ENCODE results near the gene ZDHHC4.
A peak's percentile ranks its signal among the peaks of the same experiment; 100 is the strongest.

DNA sequence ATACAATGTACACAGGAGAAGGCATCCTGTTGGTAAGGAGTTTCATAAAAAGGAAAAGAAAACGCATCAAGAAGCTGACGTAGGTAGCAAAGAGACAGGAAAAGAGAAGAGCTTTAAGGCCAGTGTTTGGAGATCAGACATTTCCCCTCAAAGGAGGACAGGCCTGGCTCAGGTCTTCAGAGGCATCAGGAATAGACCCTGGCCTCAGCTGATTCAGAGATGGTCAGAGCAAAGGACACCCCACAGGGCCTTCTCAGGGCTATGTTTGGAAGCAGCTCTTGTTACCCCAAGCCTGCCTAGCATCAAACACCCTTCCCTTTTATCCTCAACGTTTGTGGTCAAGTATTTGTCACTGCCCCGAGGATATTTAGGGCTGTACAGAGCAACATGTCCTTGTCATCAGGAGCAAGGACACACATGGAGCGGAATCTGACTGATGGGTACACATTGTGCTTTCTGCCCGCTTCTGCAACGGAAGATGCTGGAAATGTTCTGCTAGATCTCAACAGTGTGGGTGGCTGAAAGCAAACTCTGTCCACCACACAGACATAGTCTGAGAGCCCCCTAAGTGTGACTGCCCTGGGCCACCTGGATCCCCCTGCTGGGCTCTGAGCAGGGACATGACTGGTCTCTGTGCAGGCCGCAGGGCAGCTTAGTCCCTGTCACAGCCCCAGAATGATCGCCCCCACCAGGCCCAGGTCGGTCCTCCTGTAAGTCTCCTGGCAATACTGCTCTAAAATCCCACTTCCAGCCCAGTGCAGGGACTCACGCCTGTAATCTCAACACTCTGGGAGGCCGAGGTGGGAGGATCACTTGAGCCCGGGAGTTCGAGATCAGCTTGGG lies 1.0 kb upstream of the ZDHHC4 start:
- TF ChIP-seq, protein P1, sequence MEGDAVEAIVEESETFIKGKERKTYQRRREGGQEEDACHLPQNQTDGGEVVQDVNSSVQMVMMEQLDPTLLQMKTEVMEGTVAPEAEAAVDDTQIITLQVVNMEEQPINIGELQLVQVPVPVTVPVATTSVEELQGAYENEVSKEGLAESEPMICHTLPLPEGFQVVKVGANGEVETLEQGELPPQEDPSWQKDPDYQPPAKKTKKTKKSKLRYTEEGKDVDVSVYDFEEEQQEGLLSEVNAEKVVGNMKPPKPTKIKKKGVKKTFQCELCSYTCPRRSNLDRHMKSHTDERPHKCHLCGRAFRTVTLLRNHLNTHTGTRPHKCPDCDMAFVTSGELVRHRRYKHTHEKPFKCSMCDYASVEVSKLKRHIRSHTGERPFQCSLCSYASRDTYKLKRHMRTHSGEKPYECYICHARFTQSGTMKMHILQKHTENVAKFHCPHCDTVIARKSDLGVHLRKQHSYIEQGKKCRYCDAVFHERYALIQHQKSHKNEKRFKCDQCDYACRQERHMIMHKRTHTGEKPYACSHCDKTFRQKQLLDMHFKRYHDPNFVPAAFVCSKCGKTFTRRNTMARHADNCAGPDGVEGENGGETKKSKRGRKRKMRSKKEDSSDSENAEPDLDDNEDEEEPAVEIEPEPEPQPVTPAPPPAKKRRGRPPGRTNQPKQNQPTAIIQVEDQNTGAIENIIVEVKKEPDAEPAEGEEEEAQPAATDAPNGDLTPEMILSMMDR (IDR thresholded peaks at IDR 0.05; ENCODE audit: low read depth, low read length, poor library complexity, severe bottlenecking) = peak; percentile 46
- no peak for TF ChIP-seq EZH2phosphoT487 (IDR thresholded peaks at IDR 0.05; ENCODE audit: borderline replicate concordance, low read length)

Data from DOHH2 (cell line).